ENCODE measurements around the gene CFAP65.

CFAP65 gene

DNA sequence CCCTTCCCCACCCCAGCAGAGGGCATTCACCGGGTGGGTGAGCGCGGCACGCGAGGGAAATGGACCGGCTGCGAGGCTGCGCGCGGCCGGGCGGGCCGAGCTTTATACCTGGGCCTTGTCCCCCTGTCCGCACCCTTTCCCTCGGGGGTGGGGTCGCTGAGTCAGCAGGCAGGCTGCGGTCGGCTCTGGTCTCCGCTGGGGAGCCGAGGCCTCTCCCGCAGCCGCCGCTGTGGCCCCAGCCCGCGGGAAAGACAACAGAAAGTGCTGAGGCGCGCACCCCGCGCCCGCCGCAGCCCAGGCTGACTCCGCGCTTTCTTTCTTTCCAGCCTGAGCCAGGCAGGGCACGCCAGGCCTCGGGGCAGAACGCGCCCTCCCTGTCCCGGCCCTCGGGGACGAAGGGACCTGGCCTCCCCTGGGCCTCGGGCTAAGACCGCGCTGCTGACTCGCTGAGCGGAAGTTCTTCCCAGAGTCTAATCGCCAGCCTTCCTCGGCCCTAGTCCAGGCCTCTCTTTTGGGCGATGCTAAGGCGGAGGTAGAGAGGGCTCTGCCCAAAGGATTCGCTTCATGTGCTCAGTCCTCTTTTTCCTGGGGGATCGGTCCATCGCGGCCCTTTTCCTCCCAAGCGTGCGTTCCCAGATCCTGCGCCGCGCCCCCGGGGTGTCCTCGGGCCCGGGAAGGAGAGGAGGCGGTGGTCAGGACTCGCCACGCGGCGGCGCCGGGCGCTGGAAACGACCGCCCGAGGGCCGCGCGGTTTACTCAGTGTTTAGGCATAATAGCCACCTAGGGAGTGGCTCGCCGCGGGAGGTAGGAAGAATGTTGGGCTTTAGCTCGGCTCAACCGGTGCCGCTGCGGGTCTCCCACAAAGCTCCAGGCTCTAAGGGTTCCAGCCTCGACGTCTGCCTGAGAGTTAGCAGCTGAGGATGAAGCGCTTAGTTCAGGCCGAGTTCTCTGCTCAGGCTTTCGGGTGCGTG, 47.7 kb downstream of the CFAP65 start, which contains the start of gene CRYBA2:
CRYBA2 (minus strand) TSS at position 78 of the 971 bp plus-strand sequence. CDS start 246 bp downstream, outside the sequence.
- DNase-seq: no peak

- DNase-seq: peak in 1 of 51 donors; percentile 17
Observed at GRCh38 chr2:218992703-218993344, 48.5 kb downstream of the CFAP65 start.

DNA sequence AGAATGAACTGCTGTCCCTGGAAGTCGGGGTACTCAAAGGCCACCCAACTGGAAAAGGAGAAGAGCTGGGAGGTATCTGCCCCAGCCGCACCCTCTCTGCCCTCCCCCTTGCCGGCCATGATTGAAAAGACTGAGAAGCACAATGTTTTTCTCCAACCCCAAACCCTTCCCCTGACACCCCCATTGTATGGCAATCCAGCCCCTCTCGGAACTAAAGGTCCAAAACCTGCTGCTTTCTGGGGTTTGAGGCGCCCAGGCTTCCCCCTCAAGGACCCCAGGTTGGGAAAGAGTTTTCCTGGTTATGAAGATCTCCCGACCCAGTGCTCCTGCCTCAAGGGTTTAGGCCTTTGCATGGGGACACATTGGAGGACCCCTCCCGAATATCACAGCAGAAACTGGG, 49.1 kb downstream of the CFAP65 start:
- DNase-seq: no peak

GRCh38 chr2:218991674-218992168, 49.6 kb downstream of the CFAP65 start:
- no peak for DNase-seq

- no peak for DNase-seq
Observed at GRCh38 chr2:218990612-218991011, 50.7 kb downstream of the CFAP65 start.

DNA sequence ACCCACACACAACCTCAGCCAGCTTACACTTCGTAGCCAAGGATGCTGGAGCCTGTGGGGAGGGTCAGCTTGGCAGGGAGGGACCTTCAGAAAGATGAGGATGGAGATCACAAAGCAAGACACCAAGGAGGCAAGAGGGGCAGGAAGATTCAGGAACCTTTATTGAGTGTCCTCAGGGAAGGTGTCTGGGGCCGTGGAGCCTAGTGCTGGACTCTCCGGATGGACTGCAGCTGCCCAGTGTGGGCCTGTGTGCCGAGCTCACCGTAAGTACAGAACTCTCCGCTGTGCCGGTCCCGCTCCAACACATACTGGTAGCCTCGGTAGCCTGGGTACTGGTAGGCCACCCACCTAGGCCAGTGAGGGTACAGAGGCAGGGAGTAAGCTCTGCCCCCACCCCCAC, 51.3 kb downstream of the CFAP65 start:
- DNase-seq: no peak

- DNase-seq: no peak
Observed at GRCh38 chr2:218988650-218989049, 52.7 kb downstream of the CFAP65 start.

DNA sequence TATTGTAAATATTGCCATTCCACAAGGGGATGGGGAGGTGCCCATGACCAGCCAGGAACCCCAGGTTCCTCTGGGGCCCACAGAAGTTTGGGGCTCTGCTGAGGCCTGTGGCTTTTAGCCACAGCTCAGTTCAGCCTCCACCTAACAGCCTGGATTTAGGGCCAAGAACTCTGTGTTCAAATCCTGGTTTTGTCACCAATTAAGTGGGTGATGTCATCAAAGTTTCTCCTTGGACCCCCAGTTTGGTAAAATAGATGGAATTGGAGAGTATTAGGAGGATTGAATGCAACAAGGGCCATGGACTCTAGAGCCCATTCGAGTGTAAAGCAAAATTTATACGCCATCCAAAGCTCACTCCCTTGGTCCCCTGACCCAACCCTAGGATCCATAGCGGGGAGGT, 53.2 kb downstream of the CFAP65 start:
- no peak for DNase-seq

- no peak for DNase-seq
Observed at GRCh38 chr2:218986148-218986761, 55.1 kb downstream of the CFAP65 start.

DNA sequence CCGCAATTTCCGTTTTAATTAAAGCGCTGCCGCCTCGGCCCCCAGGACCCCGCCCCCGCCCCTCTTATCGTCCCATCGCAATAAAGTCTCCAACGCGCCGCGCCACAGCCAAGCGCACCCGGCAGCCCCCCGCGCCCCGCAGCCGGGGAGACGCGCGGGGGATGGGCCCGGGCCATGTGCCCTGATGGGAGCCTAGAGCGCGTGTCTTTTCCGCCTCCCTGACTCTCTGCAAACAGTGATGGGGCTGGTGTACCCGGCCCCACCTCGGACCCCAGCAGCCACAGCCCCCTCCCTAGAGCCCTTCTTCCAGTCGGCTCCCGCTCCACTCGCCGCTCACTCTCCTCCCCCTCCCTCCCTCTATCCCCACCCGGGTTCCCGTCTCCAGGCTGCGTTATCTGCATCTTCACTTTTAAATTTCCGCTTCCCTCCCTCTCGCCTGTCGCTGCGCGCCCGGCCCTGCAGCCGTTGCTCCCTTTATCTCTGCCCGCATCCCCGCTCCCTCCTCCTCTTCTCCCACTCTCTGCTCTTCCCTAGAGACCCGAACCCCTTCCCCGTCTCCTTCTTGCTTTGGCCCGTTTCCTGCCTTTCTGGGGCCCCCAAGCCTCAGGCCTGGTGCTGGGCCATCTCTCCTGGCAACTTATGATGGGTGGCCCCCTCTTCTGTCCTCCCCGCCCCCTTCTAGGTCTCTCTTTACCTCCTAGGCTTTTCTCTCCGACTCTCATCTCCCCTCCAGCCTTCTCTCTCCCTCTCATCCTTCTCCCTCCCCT, 55.8 kb downstream of the CFAP65 start:
- DNase-seq: no peak

GRCh38 chr2:218985021-218985324, 56.3 kb downstream of the CFAP65 start, which contains the start of gene FEV:
Gene FEV (minus strand): TSS chr2:218985184. CDS start chr2:218985075, 109 bp downstream.
- no peak for DNase-seq

- DNase-seq: no peak
Observed at GRCh38 chr2:218984239-218985020, 56.9 kb downstream of the CFAP65 start.

GRCh38 chr2:218983934-218984238, 57.4 kb downstream of the CFAP65 start:
- DNase-seq: no peak

- DNase-seq: no peak
Observed at GRCh38 chr2:218983263-218983933, 57.9 kb downstream of the CFAP65 start.

DNA sequence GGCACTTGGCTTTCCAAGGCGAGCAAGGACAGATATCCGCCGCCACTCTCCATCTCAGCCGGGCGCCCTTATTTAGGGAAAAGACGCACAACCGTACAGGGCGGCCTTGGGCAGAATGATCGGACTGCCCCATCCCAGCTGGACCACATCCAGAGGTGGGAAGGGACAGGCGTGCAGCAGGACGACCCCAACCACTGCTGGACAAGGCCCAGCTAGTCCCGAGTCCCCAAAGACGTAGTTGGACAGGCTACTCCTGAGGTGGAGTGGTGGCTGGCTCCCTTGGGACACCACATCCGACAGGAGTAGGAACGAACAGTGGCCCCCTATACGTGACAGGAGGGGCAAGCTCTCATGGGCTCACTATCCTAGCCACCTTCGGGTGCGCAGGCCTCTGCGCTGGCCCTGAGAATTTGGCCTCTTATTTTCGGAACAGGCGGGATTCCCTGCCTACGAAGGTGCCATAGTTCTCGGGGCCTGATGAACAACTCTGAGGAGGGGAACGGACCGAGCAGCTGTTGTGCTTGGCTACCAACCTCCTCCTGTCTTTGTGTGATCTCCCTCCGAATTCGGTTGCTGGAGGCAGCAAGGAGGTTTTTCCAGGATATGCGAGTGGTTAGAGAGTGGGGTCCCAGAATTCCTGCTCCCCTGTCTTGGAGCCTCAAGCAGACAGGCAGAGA, 58.6 kb downstream of the CFAP65 start:
- DNase-seq: no peak

- no peak for DNase-seq
Observed at GRCh38 chr2:218981881-218982585, 59.3 kb downstream of the CFAP65 start.

GRCh38 chr2:218981390-218981880, 59.9 kb downstream of the CFAP65 start:
- DNase-seq: no peak

DNA sequence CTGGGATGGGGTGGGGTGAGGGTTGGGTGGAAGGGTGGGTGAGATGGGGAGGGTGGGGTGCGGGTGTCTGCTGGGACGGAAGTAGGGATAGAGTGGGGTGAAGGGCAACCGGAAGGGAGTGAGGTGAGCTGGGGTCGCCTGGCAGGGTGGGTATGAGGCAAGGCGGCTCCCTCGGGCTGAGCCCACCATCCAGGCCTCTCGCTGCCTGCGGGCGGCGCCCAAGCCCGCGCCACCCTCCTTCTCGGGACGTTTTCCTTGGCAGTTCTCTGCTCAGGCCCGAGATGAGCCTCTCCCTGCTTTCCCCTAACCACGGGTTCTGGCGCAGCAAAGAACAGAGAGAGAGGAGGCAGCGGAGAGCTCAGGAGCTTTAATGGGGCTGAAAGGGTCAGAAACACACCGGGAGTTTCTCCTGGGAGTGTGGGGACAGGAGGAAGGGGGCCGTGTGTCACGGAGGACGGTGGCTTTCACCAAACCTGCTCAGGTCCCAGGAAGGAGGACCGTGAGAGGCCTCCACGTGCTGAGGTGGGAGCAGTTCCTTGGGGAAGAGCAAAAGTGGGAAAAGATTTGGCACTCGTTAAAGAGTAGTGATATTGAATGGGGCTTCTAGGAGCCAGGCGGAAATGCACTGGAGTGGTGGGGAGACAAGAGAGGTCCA, 60.5 kb downstream of the CFAP65 start:
- DNase-seq: no peak

Data from hypothalamus (tissue), 51 donors.